Measurements from ENCODE around the gene IMMP2L. TPM values are rescaled to one million over a fixed set of nuclear protein-coding genes. Genes with fewer than 3 reads are reported as not detected.

Gene IMMP2L
- polyA plus RNA-seq, 1 experiment, result 5.8 TPM

GRCh38 chr7:110880971-110881370 lies 681.3 kb downstream of the IMMP2L start:
- POLR2A ChIA-PET, result no interaction called here
- H3K4me3 ChIP-seq (ENCODE audit: low read depth, low read length), result no peak overlapping the region
- CTCF ChIA-PET, result no interaction called here

GRCh38 chr7:110877016-110877415 lies 685.3 kb downstream of the IMMP2L start:
- TF ChIP-seq CTCF (IDR thresholded peaks at IDR 0.05; ENCODE audit: insufficient read depth, low read depth, low read length), result no peak
- H3K27me3 ChIP-seq (ENCODE audit: control insufficient read depth, insufficient read depth, low read length), result no peaks in the 10 kb centered on the region
- no peak overlapping the region for H3K4me3 ChIP-seq (ENCODE audit: low read depth, low read length)
- no peak for DNase-seq (ENCODE audit: low read depth)
- no peaks in the 10 kb centered on the region for H3K36me3 ChIP-seq (ENCODE audit: control insufficient read depth, insufficient read depth, low read length)
- ChIA-PET CTCF (no interaction called here), POLR2A (no interaction called here)

More at GRCh38 chr7:110880971-110881370, 681.3 kb downstream of the IMMP2L start:
- DNase-seq (ENCODE audit: low read depth), result no peak
- TF ChIP-seq CTCF (IDR thresholded peaks at IDR 0.05; ENCODE audit: insufficient read depth, low read depth, low read length), result no peak
- Histone ChIP-seq H3K27me3 (ENCODE audit: control insufficient read depth, insufficient read depth, low read length) (no peaks in the 10 kb centered on the region), H3K36me3 (ENCODE audit: control insufficient read depth, insufficient read depth, low read length) (no peaks in the 10 kb centered on the region)

- ChIA-PET CTCF (no interaction called here), POLR2A (no interaction called here)
- no peak for TF ChIP-seq CTCF (IDR thresholded peaks at IDR 0.05; ENCODE audit: insufficient read depth, low read depth, low read length)
- Histone ChIP-seq H3K36me3 (ENCODE audit: control insufficient read depth, insufficient read depth, low read length) (no peaks in the 10 kb centered on the region), H3K4me3 (ENCODE audit: low read depth, low read length) (no peak overlapping the region), H3K27me3 (ENCODE audit: control insufficient read depth, insufficient read depth, low read length) (no peaks in the 10 kb centered on the region)
- DNase-seq (ENCODE audit: low read depth), result no peak
Observed at GRCh38 chr7:110875346-110875745, 686.9 kb downstream of the IMMP2L start.

GRCh38 chr7:110871856-110872255 lies 690.4 kb downstream of the IMMP2L start:
- H3K36me3 ChIP-seq (ENCODE audit: control insufficient read depth, insufficient read depth, low read length), result no peaks in the 10 kb centered on the region
- CTCF ChIA-PET, result no interaction called here
- POLR2A ChIA-PET, result no interaction called here
- no peak for DNase-seq (ENCODE audit: low read depth)
- TF ChIP-seq CTCF (IDR thresholded peaks at IDR 0.05; ENCODE audit: insufficient read depth, low read depth, low read length), result no peak
- H3K27me3 ChIP-seq (ENCODE audit: control insufficient read depth, insufficient read depth, low read length), result no peaks in the 10 kb centered on the region
- H3K4me3 ChIP-seq (ENCODE audit: low read depth, low read length), result no peak overlapping the region

GRCh38 chr7:110870926-110871325 lies 691.4 kb downstream of the IMMP2L start:
- no peak overlapping the region for H3K4me3 ChIP-seq (ENCODE audit: low read depth, low read length)
- TF ChIP-seq CTCF (IDR thresholded peaks at IDR 0.05; ENCODE audit: insufficient read depth, low read depth, low read length), result no peak
- ChIA-PET CTCF (no interaction called here), POLR2A (no interaction called here)
- no peaks in the 10 kb centered on the region for H3K27me3 ChIP-seq (ENCODE audit: control insufficient read depth, insufficient read depth, low read length)
- DNase-seq (ENCODE audit: low read depth), result no peak
- H3K36me3 ChIP-seq (ENCODE audit: control insufficient read depth, insufficient read depth, low read length), result no peaks in the 10 kb centered on the region
